Measurements from ENCODE around the gene FGF4.

The FGF4 gene

GRCh38 chr11:69726019-69726418 is 49.1 kb downstream of the FGF4 start:
- no peak for FAIRE-seq

- FAIRE-seq, result no peak
Measured at GRCh38 chr11:69721745-69722144, 53.4 kb downstream of the FGF4 start.

GRCh38 chr11:69721106-69721505 is 54.0 kb downstream of the FGF4 start:
- no peak for FAIRE-seq
